ENCODE measurements around the gene TCL1B.
"Not testable (repeated sequence)": the region's sequence is repeated elsewhere in the genome, so short reads cannot be mapped to it uniquely, and the experiment has no call there.

Gene TCL1B, protein sequence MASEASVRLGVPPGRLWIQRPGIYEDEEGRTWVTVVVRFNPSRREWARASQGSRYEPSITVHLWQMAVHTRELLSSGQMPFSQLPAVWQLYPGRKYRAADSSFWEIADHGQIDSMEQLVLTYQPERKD

DNA sequence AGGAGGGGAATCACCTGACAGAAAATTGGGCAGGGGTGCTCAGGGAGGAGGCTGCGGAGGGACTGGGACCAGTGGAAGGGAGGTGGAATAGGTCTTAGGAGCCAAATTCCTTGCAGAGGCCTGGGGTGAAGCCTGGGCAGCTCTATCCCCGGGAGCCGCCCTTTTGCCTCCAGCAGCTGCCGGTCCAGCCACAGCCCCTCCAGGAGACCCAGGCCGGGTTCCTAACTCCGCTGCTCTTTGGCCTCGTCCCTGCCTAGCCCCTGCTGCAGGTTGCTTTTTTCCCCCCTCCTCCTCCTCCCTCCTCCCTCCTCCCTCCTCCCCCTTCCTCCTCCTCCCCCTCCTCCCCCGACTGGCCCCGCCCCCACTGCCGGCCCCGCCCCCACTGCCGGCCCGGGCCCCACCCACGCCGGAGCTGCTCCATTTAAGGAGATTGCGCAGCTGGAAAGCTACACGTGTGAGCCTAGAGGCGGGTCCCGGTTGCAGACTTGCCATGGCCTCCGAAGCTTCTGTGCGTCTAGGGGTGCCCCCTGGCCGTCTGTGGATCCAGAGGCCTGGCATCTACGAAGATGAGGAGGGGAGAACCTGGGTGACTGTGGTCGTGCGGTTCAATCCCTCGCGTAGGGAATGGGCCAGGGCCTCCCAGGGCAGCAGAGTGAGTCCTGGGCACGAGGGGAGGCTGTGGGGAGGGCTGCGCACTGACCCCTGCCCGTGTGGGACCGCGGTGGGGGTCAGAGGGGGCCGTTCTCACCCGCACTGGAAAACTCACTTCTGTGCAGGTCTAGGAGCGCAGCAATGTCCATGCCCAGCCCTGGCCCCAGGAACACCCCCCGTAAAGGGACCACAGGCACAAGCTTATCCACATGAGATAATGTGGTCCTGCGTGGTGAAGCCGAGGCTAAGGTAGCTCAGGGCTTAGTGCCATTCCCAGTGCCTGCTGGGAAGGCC, at the start of gene TCL1B:
Gene TCL1B, plus strand, starts transcription at position 449 of the 945 bp plus-strand sequence. Its CDS starts 42 bp downstream, at position 491.
- DNase-seq (ENCODE audit: low read depth in 2 of 2), result no peak

DNA sequence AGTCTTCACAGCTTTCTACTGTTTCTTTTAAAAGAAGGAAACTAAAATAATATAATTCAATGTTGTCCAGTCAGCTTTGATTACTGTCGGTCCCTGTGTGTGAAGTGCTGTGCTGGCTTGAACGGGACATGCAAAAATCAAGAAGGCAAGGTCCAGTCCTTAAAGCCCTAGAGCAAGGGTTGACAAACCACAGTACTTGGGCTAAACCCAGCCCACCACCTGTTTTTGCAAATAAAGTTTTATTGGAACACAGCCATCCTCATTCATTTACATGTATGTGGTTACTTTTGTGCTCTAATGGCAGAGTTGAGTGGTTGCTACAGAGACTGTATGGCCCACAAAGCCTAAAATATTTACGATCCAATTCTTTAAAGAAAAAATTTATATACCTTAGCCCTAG, 41.2 kb upstream of the TCL1B start:
- DNase-seq (ENCODE audit: low read depth in 2 of 2), result no peak

DNA sequence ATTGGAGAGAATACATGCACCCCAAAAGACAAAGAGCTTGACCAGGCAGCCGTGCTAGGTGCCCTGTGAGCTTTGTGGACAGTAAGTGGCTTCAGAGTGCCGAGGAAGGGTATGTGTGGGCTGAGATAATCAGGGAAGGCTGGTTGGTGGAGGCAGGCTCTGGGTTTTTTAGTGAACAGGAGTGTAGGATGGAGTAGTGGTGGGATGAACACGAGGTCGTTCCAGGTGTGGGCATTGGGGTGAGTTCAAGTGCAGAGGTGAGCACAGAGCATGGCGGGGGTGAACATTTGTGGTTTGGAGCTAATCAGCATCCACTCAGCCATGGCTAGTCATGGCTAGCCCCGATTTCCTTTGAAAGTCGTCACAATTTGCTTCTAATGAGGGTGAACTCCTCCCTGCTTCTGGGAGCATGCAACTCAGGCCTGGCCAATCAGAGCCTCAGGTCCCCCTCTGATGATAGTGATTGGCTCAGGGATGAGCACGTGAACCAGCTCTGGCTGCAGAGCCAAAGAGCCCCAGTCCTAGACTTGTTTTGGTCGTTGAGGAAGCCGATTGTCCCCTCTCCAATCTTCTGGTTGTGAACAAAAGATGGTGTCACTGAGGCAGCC, 40.7 kb upstream of the TCL1B start:
- no peak for DNase-seq (ENCODE audit: low read depth in 2 of 2)

DNA sequence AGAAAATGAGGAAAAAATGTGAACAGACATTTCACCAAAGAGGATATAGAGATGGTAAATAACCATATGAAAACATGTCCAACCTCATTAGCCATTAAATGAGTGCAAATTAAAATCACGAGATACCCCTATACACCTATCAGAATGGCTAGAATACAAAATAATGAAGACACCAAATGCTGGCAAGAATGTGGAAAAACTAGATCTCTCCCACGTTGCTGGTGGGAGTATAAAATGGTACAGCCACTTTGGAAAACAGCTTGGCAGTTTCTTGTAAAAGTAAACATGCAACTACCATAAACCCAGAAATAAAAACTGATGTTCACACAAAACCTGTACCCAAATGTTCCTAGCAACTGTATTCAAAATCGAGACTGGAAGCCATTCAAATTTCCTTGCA, 38.3 kb upstream of the TCL1B start:
- DNase-seq (ENCODE audit: low read depth in 2 of 2), result no peak

DNA sequence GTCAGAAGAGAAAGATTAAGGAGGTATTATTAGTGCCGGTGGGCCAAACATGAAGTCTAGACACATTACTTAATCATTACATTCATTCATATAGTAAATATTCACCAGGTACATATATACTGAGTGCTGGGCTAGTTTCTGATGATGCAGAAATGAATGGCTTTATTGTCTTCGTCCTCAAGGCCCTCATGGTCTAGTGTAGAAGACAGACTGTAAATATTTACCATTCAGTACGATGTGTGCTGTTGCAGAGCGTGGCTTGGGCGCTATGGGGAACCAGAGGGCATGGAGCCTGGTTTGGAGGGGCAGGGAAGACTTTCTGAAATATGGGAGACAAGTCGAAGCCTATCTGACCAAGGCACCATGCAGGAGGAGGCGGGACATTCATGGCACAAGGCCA, 37.0 kb upstream of the TCL1B start:
- no peak for DNase-seq (ENCODE audit: low read depth in 2 of 2)

DNA sequence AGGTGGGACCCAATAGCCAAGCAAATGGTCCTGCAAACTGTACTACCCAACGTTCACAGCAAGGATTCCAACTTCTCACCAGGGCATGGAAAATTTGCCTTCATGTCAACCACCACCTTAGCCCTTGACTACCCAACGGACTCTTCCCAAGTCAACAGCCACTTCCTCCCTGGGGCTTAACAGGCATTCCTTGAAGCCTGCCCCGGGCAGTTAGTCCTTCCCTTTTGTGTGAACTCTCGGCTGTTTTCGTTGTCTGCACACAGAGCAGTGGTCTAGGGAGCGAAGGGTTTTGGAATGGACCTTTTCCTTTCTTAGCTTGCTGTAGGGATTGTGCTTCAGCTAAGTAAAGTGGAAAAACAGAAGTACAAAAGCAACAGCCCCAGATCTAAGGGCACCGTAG, 35.2 kb upstream of the TCL1B start:
- no peak for DNase-seq (ENCODE audit: low read depth in 2 of 2)

DNA sequence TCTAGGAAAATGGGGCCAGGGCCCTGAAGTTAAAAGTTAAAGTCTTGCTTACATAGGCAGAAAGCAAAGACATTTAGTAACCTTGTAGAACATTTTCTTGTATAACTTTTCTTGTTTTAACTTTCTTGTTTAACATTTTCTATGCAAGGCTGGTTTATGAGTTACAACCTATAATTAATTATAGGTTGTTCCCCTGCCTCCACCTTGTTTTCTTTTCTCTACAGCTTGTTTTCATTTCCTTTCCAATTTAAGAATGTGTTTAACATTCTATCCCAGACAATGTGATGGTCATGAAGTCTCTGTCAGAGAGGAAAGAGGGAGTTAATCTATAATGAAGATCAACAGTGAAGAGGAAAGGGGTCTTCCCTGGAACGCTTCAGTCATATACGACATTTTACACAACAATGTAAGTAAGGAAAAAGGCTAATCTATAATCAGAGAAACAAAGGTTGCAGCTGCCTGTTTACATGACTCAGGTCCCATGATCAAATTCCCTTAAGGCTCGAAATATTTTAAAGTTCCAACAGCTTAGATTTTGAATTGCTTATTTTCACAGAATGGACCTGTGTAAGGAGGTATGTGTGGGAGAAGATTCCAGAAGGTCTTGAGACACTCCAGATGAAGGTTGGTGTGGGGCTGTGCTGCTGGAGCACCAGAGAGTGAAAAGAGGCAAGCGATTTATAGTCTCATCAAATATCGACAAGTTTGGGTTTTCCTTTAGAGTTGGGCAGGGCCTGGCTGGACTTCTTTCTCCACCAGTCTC, 34.2 kb upstream of the TCL1B start:
- no peak for DNase-seq (ENCODE audit: low read depth in 2 of 2)

DNA sequence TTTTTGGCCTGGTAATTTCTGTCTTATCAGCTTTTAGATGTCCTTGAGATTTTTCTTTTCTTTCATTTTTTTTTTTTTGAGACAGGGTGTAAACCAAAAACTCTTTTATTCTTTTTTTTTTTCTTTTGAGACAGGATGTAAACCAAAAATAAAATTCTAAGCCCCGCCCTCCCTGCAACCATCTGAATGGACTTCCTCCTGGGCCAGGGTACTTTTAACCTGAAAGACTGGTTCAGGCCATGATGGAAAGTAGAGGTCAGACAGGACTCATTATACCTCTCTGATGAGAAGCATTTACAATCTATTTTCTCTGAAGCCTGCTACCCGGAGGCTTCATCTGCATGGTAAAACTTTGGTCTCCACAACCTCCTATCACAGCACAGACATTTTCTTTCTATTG, 33.5 kb upstream of the TCL1B start:
- no peak for DNase-seq (ENCODE audit: low read depth in 2 of 2)

DNA sequence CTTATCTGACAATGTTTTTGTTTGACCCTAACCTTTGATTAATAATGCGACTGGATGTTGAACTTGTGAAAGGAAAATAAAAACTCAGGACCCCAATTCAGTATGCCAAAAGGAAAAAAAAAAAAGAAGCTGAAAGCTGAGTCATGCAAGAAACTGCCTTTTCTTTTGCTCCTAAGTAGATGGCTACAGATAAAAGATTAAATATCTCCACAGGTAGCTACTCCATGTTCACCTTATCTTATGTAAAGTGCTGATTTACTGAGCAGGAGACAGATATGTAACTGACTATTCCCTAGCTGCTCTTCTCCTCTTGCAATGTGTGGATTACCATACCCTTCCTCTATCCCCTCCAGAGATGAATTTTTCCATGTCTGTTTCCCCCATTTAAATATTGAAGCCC, 30.8 kb upstream of the TCL1B start:
- no peak for DNase-seq (ENCODE audit: low read depth in 2 of 2)

DNA sequence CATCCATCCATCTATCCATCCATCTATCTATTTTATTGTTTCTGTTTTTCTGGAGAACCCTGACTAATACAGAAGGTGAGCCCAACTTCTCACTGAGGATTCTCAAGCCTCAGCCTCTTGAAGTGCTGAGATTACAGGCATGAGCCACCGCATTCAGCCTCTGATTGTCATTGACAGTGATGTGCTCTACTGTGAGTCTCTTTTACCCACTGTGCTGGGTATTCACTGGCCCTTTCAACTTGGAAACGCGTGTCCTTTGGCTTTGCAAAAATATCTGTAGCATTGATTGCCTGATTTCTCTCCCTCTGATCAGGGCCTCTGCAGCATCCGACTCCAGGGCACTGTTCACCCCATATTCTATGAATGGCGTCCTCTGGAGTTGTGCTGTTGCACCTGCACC, 29.6 kb upstream of the TCL1B start:
- DNase-seq (ENCODE audit: low read depth in 2 of 2), result no peak

DNA sequence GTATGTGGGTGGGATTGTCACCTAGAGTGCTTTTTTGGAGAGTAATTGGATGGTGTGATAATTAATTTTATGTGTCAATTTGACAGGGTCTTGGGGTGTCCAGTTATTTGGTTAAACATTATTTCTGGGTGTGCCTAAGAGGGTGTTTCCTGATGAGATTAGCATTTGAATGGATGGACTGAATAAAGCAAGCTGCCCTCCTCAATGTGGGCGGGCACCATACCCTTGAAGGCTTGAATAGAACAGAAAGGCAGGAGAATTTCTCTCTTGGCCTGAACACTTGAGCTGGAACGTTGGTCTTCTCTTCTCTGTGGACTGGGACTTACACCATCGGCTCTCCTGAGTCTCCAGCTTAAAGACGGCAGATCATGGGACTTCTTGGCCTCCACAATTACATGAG, 28.8 kb upstream of the TCL1B start:
- no peak for DNase-seq (ENCODE audit: low read depth in 2 of 2)

DNA sequence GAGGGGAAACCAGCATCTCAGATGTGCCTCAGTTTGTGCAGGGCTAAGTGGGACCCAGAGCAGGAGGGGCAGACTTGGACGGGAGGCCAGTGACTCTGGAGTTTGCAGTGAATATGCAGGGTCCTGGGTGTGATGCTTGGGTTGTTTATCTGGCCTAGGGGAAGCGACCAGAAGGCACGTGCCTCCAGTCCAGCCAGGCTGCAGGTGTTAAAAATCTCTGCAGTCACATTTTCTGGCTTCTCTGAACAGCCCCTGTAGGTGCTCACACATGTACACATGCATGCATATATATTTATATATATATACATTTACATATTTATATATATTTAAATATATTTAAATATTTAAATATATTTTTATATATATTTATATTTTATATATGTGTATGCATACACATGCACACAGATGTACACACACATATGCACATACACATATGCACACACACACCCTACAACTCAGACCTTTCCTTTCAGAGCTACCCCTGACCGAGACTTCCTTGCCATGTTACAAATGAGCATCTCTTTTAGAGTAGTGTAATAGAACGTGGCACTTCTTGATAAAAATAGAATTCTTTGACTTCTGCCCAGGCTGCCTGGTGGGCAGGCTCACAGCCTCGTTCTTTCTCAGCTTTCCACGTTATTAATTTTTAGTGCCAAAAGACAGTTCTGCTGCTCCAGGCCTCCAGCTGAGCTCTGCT, 26.8 kb upstream of the TCL1B start:
- no peak for DNase-seq (ENCODE audit: low read depth in 2 of 2)

DNA sequence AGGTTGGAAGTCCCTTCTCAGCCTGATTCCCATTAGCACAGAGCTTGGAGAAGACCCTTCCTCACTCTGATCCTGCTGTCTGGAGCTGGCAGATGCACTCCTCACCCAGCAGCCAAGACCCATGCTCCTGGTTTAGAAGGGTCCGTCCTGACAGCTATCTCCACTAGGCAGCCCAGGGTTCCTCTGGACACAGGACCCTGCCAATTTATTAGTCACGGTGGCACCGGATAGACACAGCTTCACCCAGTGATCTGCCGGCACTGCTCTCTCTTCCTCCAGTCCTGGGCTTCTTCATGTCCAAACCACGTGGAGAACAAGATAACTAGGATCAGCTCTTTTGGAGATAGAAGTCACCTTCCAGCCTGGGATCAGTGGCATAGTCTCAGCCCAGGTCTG, 26.2 kb upstream of the TCL1B start:
- no peak for DNase-seq (ENCODE audit: low read depth in 2 of 2)

DNA sequence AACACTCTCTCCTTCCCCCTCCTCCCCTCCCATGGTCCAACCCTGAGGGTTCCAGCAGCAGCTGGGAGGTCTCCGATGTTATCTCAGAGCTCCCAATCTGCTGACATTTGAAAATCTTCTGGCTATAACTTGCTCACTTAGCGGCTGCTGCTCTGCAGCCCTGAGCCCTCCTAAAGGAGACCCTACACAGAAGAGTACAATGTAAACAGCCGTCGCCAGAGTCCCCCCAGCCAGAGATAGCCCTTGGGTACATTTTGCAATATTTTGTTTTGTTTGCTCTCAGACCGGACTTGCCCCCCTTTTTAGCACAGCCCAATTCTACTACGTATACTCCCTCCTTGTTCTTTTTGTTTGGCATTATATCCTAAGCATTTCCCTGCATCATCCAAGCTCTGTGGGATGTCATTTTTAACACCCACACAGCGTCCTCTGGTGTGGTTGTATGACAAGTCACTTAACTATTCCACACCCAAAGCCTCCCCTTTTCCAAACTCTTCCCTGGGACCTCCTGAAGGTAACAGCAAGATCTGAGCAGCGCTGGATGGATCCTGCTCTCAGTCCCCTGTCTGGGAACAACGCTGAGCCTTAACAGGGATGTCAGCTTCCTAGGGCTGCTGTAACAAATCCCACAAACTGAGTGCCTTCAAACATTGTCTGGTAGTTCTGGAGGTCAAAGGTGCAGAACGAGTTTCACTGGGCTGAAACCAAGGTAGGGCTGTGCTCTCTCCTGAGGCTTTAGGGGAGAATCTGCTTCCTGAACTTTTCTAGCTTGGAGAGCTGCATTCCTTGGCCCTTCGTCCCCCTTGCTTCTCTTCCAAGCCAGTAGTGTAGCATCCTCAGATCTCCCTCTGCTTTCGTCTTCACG, 25.3 kb upstream of the TCL1B start:
- no peak for DNase-seq (ENCODE audit: low read depth in 2 of 2)

DNA sequence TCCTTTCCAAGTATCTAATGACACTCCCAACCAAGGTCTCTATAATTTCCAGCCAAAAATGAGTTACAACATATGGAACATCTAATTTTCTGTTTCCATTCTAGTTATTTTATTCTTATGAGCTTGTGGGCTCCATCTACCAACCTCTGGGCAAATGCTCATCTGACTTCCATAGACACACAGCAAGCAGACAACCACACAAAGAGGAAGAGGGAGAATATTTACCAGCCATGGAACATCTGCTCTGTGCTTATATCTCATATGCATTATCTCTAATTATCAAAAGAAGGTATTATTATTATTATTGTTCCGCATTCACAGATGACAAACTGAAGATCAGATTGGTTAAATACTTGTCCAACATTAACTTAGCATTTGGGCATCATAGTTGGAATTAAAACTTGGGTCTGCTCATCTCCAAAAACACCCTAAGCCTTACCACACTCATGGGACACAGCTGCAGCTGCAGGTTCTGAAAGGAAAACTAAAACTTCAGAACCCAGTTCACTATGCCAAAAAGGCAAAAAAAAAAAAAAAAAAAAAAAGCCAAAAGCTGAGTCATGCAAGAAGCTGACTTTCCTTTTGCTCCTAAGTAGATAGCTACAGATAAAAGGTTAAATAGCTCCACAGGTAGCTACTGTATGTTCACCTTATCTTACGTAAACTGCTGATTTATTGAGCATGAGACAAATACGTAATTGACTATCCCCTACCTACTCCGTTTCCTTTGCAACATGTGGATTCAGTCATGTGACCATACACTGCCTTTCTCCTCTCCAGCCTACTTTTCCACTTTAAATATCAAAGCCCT, 23.6 kb upstream of the TCL1B start:
- no peak for DNase-seq (ENCODE audit: low read depth in 2 of 2)

DNA sequence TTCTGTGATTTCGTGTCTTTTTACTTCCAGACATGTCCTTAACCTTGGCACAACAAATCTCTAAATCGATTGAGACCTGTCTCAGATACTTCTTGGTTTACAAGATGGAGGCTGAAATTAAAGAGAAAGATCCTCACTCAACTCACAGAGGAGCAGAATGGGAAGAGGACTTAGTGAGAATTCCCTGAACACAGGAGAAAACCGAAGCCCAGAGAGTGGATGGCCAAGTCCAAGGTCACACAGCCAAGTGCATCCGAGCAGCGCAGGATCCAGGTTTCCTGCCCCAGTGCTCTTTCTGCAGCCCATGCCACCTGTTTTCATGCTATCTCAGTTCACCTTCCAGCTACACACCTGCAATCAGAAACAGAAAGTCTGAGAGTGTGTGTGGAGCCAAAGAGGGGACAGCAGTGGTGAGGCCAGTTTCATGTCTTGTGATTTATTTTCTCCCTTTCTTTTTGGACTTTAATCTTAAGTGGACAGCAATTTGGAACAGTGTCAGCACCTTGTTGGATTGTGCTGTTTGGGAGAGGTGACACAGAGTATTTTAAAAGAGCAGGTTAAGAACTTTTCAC, 22.9 kb upstream of the TCL1B start:
- DNase-seq (ENCODE audit: low read depth in 2 of 2), result no peak

DNA sequence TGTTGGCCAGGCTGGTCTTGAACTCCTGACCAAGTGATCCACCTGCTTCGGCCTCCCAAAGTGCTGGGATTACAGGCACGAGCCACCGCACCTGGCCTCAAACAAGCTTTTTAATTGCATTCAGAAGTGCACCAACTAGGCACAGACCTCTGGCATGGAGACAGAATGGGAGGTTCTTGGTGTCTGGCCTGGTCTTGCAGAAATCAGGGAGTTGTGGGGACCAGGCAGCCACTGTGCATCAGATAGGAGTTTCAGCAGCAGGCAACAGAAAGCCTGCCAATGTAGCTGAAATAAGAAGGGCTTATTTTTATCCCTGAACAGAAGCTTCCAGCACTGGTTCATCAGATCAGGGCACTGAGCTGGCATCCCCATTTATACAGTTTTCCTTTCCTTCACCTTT, 22.2 kb upstream of the TCL1B start:
- DNase-seq (ENCODE audit: low read depth in 2 of 2), result no peak

DNA sequence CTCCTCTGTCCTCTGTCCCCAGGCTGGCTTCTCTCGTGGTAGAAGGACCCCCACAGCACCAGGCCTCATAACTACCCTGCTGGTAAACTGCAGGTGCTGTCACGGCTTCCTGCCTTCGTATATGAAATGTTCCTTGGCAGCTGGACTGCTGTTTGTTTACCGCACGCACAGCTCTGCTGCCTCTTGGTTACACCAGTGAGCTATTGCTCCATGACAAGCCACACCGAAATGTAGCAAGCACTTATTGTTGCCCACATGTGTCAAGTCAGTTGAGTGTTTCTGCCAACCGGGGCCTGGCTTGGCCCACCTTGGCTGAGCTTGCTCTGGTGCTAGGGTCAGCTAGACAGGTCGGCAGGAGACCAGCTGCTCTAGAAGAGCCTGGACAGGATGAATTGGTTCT, 21.7 kb upstream of the TCL1B start:
- no peak for DNase-seq (ENCODE audit: low read depth in 2 of 2)

DNA sequence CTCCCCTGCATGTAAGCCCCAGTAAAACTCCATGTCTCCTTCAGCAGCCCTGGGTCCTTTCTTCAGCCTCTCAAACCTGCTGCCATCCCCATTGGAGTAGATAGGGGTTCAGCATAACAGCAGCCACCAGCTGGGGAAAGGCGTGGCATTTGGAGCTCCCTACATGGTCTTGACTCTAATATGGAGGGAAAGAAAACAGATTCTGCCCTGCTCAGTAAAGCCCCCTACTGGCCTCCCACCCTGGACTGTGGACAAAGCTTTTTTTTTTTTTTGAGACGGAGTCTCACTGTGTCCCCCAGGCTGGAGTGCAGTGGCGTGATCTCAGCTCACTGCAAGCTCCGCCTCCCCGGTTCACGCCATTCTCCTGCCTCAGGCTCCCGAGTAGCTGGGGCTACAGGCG, 20.7 kb upstream of the TCL1B start:
- DNase-seq (ENCODE audit: low read depth in 2 of 2), result not testable (repeated sequence)

DNA sequence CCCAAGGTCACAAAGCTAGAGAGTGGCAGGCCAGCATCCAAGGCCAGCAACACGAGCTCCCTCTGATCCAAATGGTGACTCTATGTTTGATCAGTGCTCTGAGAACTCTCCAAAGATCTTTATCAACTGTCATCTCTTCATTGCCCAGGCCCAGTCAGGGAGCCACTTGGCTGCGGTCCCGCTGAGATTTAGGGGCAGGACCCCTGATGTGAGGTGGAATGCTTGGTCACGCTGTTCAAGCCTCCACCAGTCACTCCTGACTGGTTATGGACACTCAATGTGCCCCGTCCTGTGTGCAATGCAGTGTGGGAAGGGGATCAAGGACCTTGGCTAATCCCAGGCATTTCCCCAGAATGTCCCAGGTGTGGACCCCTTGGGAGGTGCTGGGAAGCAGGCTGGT, 19.8 kb upstream of the TCL1B start:
- no peak for DNase-seq (ENCODE audit: low read depth in 2 of 2)
